GM18951 (cell line): ENCODE measurements around the gene MTREX.

Experiments
- POLR2A ChIP-seq: IDR thresholded peaks from 4 replicates; pipeline ENCODE4 v1.6.1; 2011; ENCODE audit warnings: mild to moderate bottlenecking; ENCODE audit not compliant: insufficient read length, insufficient read depth; ENCODE audit errors: extremely low read depth
- in situ Hi-C: fragments of 300-500 bp; cut with MboI; formaldehyde crosslinking; loops from one replicate; pipeline ENCODE4 v1.12.0; 2022; ENCODE audit warnings: low sequenced_read_pairs, mixed read lengths, inconsistent platforms; ENCODE audit not compliant: unreplicated experiment

Gene MTREX

GRCh38 chr5:55372130-55372925, 64.5 kb downstream of the MTREX start:
- no peak for TF ChIP-seq POLR2A

DNA sequence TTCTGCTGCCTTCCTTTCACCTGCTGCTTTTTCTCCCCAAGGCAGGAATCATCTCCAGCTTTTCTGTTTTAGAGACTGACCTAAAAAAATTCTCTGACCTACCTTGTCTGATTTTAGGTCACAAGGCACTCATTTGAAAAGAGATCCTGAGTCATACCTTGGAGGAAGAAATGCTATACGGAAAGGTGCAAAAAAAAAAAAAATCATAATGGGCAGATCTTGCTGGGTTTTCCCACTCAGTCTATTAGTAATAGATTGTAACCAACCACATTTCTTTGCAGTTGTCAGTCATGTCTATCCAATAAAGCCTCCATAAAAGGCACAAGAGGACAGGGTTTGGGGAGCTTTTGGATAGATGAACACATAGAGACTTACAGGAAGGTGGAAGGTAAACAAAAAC, 70.0 kb downstream of the MTREX start:
- no peak for TF ChIP-seq POLR2A
- in situ Hi-C loops = no loop called here

More at GRCh38 chr5:55372130-55372925, 64.5 kb downstream of the MTREX start:
- in situ Hi-C loops = no loop called here

DNA sequence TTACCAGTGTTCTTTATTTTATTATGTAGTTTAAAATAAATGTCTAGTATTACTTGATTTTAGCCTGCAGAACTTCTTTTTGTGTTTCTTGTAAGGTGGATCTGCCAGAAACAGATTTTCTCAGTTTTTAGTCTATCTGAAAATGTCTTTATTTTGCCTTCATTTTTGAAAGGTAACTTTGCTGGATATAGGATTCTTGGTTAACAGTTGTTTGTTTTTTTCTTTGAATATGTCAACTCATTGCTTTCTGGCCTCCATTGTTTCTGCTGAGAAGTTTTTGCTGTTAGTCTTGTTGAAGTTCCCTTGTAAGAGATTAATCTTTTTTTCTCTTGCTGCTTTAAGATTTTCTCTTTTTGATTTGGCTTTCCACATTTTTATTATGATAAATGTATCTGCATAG, 75.5 kb downstream of the MTREX start:
- TF ChIP-seq POLR2A = no peak

DNA sequence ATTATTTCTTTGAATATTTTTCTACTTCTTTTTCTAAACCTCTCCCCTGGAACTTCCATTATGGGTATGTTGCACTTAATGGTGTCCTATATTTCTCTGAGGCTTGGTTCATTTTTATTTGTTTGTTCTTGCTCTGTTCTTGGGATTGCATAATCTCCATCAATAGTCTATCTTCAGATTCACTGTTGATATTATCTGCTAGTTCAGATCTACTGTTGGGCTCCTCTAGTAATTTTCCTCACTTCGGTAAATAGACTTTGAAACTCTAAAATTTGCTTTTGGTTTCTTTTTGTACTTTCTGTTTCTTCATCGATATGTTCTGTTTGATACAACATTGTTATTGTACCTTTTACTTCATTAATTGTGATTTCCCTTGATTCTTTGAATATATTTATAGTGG, 76.3 kb downstream of the MTREX start:
- no peak for TF ChIP-seq POLR2A
- in situ Hi-C loops = no loop called here

More for the DNA sequence above, 75.5 kb downstream of the MTREX start:
- in situ Hi-C loops = no loop called here

- TF ChIP-seq POLR2A = no peak
- in situ Hi-C loops = no loop called here
Observed at GRCh38 chr5:55385227-55385626, 77.4 kb downstream of the MTREX start.

DNA sequence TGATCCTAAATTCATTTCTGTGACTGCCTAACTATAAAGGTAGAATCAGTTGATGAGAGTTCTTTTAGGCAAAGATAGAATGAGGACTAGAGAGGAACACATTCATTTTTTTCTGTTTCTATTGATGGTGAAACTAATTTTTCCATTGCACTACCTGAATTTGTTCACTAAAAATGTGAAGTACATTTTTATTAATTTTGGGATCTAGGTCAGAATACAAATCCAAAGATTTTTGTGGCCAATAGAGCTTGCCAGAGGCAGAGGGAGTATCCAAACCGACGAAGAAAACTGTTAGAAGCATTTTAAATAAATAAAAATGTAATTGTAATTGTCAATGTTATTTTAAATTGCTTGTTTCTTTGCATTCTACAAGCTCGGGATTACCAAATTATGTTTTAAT, 78.1 kb downstream of the MTREX start:
- TF ChIP-seq POLR2A = no peak
- in situ Hi-C loops = no loop called here

- in situ Hi-C loops = no loop called here
- no peak for TF ChIP-seq POLR2A
Observed at GRCh38 chr5:55386356-55386755, 78.6 kb downstream of the MTREX start.

- no peak for TF ChIP-seq POLR2A
- in situ Hi-C loops = no loop called here
Observed at GRCh38 chr5:55387865-55388264, 80.1 kb downstream of the MTREX start.

DNA sequence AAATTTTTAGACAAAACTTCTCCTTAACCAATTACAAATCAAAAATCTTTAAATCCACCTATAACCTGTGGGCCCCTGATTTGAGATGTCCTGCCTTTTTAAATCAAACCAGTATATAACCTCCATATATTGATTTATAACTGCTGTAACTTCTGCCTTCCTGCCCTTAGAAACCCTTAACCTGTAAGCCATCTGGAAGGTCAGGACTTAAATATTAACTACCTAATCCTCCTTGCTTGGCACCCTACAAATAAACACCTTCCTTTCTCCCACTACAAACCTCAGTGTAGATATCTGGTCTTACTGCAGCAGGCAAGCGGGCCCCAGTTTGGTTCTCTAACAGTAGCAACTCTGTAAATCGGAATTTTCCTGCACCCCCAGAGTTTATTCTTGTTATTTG, 83.9 kb downstream of the MTREX start:
- TF ChIP-seq POLR2A = no peak
- in situ Hi-C loops = no loop called here

DNA sequence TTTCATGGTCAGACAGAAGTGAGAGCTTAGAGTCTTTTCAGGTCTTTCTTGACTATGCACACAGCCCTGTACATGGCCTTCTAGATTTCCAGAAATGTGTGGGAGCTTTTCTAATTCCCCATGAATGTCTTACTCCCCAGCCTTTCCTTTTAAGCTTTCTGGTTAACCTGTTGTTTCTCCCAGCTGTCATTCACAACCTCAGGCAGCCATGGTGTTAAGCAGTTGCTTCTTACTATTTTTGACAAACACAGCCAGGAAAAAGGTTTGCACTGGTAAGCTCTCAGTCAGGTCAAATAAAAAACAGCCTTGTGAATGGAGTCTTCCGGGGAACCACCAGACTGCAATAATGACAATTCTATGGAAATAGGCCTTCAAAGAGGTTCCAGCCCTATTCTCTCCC, 84.9 kb downstream of the MTREX start:
- in situ Hi-C loops = no loop called here
- TF ChIP-seq POLR2A = no peak

- no peak for TF ChIP-seq POLR2A
- in situ Hi-C loops = no loop called here
Observed at GRCh38 chr5:55393501-55394175, 85.8 kb downstream of the MTREX start.

DNA sequence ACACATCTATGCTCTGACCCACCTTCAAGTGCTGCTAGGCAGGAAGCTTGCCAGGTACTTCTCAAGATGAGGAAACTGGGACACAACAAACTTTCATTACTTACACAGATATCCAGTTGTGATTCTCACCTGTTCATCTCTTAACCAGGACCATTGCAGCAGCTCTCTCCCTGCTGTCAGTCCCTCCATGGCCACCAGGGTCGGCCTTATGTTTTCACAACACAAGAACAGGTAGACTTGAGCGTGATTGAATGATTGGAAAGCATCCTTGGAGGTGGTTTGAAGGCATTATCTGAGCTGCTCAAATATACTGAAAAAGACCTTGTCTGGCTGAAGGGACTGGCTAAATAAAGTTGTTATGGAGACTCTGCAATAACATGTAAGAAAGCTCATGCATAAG, 94.4 kb downstream of the MTREX start:
- TF ChIP-seq POLR2A = no peak
- in situ Hi-C loops = no loop called here

- TF ChIP-seq POLR2A = no peak
- in situ Hi-C loops = no loop called here
Observed at GRCh38 chr5:55406292-55406691, 98.5 kb downstream of the MTREX start.

GRCh38 chr5:55407059-55407684, 99.4 kb downstream of the MTREX start:
- in situ Hi-C loops = no loop called here
- no peak for TF ChIP-seq POLR2A
